ENCODE results near the gene L1TD1.
A peak's percentile ranks its signal among the peaks of the same experiment; 100 is the strongest.
"Not testable (repeated sequence)": the region's sequence is repeated elsewhere in the genome, so short reads cannot be mapped to it uniquely, and the experiment has no call there.

The L1TD1 gene

DNA sequence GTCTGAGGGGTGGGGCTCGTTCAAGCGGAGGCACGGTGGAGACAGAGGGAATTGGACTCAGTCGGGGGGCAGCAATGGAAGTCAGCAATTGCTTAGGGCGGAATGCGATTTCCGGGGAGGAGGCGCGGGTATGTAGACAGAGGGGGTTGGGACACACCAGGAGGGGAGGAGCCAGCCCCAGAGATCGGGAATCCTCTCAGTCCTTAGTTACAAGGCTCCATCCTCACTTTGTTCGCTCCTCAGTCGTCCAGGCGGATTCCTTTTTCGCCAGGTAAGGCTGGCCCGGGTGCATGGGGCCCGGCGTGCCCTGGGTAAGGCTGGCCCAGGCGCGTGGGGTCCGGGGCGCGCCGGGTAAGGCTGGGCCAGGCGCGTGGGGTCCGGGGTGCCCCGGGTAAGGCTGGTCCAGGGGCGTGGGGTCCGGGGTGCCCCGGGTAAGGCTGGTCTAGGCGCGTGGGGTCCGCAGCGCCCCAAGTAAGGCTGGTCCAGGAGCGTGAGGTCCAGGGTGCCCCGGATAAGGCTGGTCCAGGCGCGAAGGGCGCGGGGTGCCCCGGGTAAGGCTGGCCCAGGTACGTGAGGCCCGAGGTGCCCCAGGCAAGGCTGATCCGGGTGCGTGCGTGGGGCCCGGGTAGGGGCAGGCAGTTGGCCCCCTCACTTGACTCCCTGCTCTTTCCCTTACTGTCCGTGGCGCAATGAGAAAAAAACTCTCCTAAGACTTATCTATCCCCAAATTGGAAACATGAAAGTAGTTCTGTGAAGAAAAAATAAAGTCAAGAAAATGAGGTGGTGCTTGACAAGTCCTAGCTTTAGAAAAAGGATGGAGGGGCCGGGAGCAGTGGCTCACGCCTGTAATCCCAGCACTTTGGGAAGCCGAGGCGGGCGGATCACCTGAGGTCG, at the start of gene L1TD1:
Gene L1TD1, plus strand, starts transcription at position 199 of the 894 bp plus-strand sequence. CDS start 11,780 bp downstream, outside the sequence.
- no peaks in the 10 kb centered on the region for H3K36me3 ChIP-seq (replicated peaks)
- H3K4me3 ChIP-seq (ENCODE audit: low read depth, low read length): peak within 1 kb of the TSS; percentile 56
- H3K27ac ChIP-seq: no peak within 1 kb of the TSS
- TF ChIP-seq, protein P1, sequence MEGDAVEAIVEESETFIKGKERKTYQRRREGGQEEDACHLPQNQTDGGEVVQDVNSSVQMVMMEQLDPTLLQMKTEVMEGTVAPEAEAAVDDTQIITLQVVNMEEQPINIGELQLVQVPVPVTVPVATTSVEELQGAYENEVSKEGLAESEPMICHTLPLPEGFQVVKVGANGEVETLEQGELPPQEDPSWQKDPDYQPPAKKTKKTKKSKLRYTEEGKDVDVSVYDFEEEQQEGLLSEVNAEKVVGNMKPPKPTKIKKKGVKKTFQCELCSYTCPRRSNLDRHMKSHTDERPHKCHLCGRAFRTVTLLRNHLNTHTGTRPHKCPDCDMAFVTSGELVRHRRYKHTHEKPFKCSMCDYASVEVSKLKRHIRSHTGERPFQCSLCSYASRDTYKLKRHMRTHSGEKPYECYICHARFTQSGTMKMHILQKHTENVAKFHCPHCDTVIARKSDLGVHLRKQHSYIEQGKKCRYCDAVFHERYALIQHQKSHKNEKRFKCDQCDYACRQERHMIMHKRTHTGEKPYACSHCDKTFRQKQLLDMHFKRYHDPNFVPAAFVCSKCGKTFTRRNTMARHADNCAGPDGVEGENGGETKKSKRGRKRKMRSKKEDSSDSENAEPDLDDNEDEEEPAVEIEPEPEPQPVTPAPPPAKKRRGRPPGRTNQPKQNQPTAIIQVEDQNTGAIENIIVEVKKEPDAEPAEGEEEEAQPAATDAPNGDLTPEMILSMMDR (IDR thresholded peaks at IDR 0.05; ENCODE audit: low read depth, low read length, missing control alignments): no peak
- peaks cover 3% of the 10 kb centered on the region for H3K27me3 ChIP-seq (replicated peaks)
- no peak for DNase-seq
- in situ Hi-C loops (cut with HindIII; ENCODE audit: low pct_ligation_motif_present, low sequenced_read_pairs): no loop called here

- in situ Hi-C loops (cut with HindIII; ENCODE audit: low pct_ligation_motif_present, low sequenced_read_pairs): no loop called here
- H3K4me3 ChIP-seq (ENCODE audit: low read depth, low read length): no peak overlapping the region
Observed at GRCh38 chr1:62159940-62160348, 34.7 kb upstream of the L1TD1 start.

DNA sequence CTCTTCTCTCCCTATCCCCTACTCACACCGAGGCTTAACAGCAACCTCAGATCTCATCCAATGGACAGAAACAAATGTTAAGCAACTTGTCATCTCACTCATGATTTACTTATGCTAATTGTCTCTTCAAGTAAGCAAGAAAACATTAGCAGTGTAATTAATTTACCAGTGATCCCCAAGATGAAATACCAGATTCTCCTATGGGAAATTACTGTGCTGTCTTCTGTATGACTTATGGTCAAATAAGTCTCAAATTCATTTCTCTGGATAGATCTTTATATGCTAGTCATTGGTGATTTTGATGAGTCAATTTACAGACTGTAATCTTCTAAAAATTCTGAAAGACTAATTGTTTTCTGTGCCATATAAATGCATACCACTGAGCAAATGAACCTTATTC, 32.9 kb upstream of the L1TD1 start:
- Histone ChIP-seq H3K4me3 (ENCODE audit: low read depth, low read length) (no peak overlapping the region), H3K27ac (no peak overlapping the region), H3K27me3 (replicated peaks) (no peaks in the 10 kb centered on the region), H3K36me3 (replicated peaks) (no peaks in the 10 kb centered on the region)
- in situ Hi-C loops (cut with HindIII; ENCODE audit: low pct_ligation_motif_present, low sequenced_read_pairs): no loop called here
- no peak for DNase-seq
- TF ChIP-seq, protein P1 (IDR thresholded peaks at IDR 0.05; ENCODE audit: low read depth, low read length, missing control alignments): no peak

More at GRCh38 chr1:62159940-62160348, 34.7 kb upstream of the L1TD1 start:
- TF ChIP-seq, protein P1 (IDR thresholded peaks at IDR 0.05; ENCODE audit: low read depth, low read length, missing control alignments): no peak
- Histone ChIP-seq H3K36me3 (replicated peaks) (no peaks in the 10 kb centered on the region), H3K27ac (no peak overlapping the region), H3K27me3 (replicated peaks) (no peaks in the 10 kb centered on the region)
- DNase-seq: no peak

- in situ Hi-C loops (cut with HindIII; ENCODE audit: low pct_ligation_motif_present, low sequenced_read_pairs); H3K4me3 ChIP-seq (ENCODE audit: low read depth, low read length); H3K36me3 ChIP-seq (replicated peaks); DNase-seq; H3K27ac ChIP-seq; H3K27me3 ChIP-seq (replicated peaks): not testable (repeated sequence)
Observed at GRCh38 chr1:62170380-62170779, 24.3 kb upstream of the L1TD1 start.

DNA sequence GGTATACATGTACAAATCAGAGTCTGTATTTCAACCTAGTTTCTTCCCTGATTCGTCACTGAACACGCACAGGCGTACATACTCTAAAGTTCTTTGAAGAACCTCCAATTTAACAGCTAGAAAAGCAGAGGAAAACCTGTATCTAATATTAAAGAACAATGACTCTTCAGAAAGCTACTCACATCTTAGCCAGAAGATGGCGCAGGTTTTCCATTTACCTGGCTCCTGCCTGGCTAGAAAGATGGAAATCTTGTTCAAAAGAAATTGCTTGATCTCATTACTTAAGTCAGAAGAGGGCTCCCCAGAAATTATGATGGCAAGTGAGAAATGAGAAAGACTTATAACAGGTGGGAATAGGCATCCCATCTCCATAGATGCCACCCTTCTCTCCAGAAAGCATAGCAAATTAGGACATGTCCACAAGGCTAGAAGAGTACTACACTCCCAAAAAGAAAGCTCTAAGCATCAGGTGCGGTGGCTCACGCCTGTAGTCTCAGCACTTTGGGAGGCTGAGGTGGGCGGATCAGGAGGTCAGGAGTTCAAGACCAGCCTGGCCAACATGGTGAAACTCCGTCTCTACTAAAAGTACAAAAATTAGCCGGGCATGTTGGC, 19.0 kb upstream of the L1TD1 start:
- peak; percentile 60 for DNase-seq
- Histone ChIP-seq H3K27me3 (replicated peaks) (no peaks in the 10 kb centered on the region), H3K4me3 (ENCODE audit: low read depth, low read length) (no peak overlapping the region), H3K27ac (no peak overlapping the region), H3K36me3 (replicated peaks) (no peaks in the 10 kb centered on the region)
- TF ChIP-seq, protein P1 (IDR thresholded peaks at IDR 0.05; ENCODE audit: low read depth, low read length, missing control alignments): peak; percentile 79
- in situ Hi-C loops (cut with HindIII; ENCODE audit: low pct_ligation_motif_present, low sequenced_read_pairs): no loop called here

DNA sequence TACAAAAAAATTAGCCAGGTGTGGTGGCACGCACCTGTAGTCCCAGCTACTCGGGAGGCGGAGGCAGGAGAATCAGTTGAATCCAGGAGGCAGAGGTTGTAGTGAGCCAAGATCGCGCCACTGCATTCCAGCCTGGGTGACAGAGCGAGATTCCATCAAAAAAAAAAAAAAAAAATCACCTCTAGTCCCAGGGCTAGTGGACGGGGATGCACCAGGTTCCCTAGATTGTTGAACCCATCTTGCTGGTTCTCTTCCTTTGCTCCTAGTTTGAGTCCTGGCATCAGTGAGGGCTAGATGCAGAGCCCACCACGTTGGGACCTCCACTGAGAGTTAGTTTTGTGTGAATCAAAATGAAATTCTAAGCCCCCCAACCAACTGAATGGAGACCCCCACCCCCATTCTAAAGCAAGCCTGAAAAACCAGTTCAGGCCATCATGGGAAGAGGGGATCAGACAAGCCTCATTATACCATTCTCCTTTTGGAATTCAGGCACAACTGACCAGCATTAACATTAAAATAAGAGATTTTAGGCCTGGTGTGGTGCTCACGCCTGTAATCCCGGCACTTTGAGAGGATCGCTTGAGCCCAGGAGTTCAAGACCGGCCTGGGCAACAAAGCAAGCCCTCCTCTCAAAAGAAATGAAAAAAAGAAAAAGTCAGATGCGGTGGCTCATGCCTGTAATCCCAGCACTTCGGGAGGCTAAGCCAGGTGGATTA, 17.9 kb upstream of the L1TD1 start:
- in situ Hi-C loops (cut with HindIII; ENCODE audit: low pct_ligation_motif_present, low sequenced_read_pairs): no loop called here
- TF ChIP-seq, protein P1 (IDR thresholded peaks at IDR 0.05; ENCODE audit: low read depth, low read length, missing control alignments): no peak
- no peaks in the 10 kb centered on the region for H3K36me3 ChIP-seq (replicated peaks)
- H3K4me3 ChIP-seq (ENCODE audit: low read depth, low read length): no peak overlapping the region
- no peak overlapping the region for H3K27ac ChIP-seq
- no peak for DNase-seq
- H3K27me3 ChIP-seq (replicated peaks): no peaks in the 10 kb centered on the region

All from brain microvascular endothelial cell (primary cell).